Measurements from ENCODE around the gene ATF5.
"Not testable (repeated sequence)": the region's sequence is repeated elsewhere in the genome, so short reads cannot be mapped to it uniquely, and the experiment has no call there.

The ATF5 gene

DNA sequence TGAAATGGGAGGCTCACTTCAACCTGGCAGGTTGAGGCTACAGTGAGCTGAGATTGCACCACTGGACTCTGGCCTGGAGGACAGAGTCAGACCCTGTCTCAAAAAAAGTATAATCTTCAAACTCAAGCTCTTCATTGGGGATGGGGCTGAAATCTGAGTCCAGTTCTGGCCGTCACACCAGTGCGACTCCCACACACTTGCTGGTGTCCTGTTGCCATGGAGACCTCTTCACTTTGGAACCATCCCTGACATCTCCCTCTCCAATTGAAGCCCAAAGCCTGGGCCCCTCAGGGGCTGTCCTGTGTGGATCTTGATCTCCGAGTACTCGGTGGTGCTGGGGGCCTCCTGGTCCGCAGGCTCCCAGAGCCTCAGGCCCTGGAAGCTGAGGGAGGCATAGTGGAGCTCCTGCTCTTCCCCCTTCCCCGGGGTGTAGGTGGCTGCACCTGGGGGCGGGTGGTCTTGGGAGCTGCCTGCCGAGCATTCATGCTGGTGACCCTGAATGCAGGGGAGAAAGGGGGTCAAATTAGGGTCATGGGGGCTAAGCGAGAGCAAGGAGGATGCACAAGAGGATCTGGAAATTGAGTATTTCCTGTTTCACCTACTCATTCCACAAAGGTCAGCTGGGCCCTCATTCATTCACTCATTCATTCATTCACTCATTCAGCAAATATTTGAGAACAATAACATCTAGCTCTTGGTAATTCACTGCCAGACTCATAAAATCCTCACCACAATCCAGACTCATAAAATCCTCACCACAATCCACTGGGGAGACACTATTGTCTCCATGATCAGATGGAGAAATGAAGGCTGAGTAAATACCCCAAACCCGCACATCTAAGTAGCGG is 21.0 kb downstream of the ATF5 start:
- no peak for ATAC-seq

DNA sequence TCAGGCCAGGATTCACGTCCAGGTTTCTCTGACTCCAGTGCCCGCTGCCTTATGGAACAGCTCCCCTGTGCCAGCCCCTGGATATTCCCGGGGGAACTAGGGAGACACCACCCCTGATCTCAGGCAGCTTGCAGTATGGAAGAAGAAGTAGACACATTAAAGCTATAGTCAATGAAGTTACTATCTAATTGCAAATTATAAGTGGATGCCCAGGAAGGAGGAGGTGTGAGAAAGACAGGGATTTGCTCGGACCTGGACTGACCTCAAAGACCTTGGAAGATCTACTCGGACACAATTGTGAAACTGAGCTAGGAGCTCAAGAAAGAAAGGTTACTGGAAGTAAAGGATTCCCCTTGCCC is 21.6 kb downstream of the ATF5 start:
- ATAC-seq, result no peak

DNA sequence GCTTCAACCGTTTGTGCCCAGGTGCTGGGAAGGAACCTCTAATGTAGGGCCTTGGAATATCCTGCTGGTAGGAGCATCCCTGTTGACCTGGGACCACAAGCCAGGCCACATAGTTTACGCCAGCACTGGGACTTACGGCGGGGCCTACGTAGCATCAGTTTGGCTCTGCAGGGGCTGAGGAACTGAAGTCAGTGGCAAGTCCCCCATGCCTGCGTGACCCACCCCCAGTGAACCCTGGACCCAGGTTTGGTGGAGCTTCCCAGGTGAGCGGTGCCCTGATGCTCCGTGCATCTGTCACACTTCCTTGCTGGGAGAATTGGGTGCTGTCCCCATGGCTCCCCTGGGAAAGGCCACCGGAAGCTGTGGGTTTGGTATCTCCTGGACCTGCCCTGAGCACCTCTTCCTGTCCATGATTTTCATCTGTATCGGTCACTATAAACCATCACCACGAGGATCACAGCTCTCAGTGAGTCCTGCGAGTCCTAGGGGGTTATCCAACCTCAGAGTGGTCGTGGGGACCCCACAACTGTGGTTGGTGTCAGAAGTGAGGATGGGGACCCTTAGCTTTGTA is 22.0 kb downstream of the ATF5 start:
- no peak for ATAC-seq

DNA sequence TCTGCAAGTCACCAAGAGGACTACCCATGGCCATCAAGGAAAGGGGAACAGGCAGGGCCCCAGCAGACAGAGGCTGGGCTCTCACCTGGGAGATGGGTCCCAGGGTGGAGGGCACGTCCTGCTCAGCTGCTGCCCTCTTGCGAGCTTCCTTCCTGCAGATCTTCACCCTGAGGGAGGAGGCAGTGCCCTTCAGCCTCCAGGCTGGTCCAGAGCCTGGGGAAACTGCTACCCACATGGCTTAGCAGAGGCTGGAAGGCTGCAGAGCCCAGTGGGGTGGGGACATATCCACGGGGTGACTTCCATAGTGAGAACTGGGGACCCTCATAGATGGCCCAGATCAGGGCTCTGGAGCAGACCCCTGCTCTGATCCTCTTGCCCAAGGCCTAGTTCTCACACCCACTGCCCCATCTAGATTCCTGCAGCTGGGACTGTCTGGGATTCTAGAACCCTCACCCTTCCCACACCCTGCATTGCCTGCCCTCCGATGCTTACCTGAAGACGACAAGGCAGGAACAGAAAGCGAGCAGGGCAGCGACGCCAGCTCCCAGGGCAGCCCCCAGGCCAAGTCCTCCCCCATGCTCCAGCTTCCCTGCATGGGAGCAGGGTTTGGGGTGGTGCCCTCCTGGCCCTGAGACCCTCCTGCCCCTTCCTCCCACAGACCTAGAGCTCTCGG is 22.9 kb downstream of the ATF5 start:
- ATAC-seq, result no peak

DNA sequence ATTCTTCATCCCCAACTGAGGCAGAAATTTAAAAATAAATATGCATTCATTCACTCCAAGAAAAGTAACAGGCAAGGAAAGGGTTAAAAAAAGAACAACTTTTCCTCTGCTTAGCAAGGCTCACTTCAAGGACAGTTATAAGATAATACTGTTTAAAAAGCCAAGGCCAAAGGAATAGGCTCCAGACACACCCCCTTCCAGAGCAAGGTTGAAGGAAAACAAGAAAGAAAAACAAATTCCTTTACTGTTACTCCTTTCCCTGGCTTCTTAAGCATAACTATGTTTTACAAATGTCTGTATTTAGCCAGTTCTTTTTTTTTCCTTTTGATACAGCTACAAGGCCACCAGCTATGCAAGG is 23.5 kb downstream of the ATF5 start:
- ATAC-seq, result no peak

DNA sequence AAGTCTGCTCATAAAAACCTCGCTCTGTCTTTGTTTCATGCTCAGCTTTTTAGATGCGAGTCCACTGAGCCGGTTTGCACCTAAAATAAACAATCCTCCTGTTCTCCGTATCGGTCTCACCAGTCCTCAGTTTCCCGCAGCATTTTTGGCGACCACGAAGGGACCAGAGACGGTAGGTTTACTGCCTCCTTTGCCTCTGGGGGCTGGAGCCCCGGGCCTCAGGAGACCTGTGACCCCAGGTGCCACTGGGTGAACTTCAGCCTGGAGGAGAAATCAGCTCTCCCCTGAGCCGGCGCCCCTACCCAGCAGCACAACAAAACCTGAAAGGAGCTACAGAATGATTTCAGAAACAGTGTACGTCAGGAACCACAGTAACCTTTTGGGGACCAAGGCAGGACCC is 23.9 kb downstream of the ATF5 start:
- no peak for ATAC-seq

DNA sequence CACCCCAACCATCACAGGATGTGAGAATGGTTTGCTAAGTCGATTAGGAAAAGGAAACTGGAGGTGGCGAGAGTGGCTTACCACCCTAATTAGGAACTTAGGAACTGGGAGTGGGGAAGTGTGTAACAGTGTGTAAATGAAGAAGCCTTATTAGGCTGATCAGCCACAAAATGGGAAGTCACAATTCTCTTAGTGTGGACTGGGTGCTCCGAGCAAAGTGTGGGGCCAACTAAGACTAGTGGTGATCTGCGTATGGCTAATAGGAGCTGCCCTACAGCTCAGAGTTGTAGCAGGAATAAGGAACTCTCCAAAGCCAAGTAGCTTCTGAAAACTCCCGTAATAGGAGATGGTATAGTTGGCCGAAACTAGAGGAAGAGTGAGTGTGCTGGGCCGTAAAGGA is 24.4 kb downstream of the ATF5 start:
- ATAC-seq, result no peak

DNA sequence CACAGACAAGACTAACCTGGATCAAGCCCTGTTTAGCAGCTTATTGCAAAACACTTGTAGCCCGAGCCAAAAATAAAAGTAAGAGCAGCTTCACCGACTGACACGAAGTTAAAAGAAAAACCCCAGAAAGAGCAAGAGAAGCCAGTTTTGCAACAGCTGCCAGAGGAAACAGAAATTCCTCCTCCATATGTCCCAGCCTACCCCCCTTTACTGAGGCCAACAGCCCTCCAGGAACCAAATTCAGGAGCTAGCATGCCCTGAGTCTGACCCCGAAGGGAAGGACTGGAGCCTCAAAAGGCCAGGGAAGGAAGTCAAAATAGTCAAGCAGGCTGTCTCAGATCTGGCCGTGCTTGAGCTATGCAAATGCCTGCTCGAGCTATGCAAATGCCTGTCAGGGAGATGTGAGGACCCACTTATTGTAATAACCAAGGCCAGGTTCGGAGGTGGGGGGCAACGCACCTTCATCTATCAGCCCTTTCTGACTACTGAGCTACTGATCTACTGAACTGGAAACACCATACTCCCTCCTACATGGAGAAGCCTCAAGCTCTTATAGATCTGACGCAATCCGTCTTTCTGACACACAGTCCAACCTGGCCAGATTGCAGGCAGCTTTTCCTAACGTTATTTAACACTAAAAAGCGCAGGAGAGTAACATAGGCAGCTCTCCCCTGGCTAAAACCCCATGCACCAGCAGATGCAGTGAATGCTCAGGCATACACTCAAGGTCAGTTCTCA is 25.3 kb downstream of the ATF5 start:
- ATAC-seq, result no peak

DNA sequence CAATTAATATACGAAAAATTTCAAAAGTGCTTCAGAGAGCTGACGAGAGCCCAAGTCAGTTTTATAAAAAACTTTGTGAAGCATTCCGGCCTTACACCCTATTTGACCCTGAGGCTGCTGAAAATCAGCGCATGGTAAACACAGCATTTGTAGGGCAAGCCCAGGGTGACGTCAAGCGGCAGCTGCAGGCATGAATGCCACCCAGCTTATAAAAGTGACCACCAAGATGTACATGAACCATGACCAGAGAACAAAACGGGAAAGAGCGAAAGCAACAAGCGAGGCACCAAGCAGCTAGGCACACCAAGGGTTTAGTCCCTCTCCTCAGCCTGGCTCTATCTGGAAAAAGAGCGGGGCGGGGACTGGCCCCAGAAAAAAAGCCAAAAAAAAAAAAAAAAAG is 25.9 kb downstream of the ATF5 start:
- no peak for ATAC-seq

DNA sequence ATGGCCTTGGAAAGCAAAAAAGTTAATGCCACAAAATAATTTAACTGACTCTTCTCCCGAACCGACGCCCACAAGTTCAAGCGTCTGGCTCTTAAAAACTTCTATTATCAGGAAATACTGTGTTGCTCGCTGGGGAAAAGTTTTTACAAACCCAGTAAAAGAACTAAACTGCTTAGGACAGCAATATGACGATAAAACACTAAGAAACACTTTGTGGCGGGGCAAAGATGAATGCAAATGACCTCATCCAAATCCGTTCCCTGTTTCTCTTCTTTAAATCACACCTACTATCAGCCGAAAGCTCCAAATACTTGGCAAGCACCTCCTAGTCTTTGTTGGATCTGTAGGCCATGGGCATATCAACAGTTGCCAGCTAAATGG is 27.1 kb downstream of the ATF5 start:
- no peak for ATAC-seq

DNA sequence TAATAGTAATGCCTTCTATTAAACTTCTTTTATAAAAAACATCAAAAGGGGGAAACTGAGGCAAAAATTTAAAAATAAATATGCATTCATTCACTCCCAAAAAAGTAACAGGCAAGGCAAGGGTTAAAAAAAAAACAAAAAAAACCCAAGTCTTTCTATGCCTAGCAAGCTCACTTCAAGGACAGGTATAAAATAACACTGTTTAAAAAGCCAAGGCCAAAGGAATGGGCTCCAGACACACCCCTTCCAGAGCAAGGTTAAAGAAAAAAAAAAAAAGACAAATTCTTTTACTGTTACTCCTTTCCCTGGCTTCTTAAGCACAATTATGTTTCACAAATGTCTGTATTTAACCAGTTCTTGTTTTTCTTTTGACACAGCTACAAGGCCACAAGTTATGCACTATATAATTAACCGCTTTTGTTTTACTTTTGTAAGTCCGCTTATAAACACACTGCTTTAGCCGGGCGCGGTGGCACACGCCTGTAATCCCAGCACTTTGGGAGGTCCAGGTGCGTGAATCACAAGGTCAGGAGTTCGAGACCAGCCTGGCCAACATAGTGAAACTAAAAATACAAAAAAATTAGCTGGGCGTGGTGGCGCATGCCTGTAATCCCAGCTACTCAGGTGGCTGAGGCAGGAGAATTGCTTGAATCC is 28.4 kb downstream of the ATF5 start:
- ATAC-seq, result no peak

DNA sequence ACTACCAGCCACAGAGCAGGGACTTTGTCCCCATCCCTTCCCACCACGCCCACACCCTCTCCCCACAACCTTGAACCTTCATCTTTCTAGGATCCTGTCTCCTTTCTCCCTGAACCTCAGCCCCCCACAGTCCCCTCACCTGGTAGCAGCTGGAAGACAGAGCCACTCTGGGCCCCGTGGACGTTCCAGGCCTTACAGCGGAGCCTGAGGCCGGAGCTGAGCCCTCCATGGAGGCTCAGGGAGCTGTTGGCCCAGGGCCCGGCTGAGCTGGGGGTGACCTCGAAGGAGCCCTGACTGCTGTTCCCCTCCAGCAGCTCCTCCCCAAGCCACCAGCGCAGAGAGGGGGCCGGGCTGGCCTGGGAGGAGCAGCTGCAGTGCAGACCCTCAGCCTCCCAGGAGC is 29.1 kb downstream of the ATF5 start:
- ATAC-seq, result not testable (repeated sequence)

DNA sequence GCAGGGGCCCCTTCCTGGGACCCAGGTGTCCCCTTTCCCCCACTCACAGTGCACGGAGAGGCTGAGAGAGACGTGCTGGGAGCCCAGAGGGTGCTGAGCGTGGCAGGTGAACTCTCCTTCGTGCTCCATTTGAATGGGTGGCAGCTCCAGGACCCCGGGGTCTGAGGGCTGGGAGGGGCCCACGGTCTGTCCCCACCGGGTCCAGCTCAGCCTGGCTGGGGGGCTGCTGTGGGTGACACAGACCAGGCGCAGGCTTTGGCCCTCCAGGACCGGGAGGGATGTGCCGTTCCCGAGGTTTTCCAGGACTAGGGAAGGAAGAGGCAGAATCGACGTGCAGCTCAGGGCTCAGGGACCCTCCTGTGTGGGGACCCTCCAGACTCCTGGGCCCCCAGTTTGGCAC is 29.6 kb downstream of the ATF5 start:
- not testable (repeated sequence) for ATAC-seq

DNA sequence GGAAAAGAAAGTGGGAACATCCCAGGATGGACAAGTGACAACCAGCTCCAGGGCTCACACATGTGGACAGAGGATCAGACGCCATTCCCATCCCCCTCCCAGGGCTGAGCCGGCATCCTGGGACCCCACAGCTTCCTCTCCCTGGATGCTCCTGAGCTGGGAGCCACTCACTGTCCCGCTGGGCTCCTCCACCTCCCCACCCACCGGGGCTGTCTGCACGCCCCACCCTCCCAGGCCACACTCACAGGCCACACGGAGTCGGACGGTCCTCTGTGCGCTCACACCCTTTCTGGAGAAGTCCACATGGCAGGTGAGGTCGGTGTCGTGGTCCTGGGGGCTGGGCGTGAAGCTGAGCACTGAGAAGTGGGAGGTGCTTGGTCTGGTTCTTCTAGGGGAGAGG is 30.9 kb downstream of the ATF5 start:
- ATAC-seq, result not testable (repeated sequence)

DNA sequence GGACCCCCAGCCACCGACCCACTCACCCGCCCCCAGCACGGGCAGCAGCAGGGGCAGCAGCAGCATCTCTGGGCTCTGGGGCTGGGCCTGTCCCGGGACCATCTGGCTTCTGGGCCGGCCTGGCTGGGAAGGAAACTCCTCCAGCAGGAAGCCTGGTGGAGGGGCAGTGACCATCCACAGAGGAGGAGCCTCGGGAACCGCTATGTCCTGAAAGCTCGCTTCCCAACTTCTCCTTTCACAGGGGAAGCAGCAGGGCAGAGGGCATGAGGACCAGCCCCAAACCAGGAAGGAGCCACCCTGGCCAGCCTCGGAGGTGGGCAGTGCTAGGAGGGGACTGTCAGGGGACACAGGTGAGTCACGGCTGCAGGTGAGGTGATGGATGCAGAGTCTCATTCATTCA is 32.0 kb downstream of the ATF5 start, which contains the start of gene SIGLEC11:
Gene SIGLEC11 (minus strand): TSS at position 193 of the 400 bp plus-strand sequence. CDS start 91 bp downstream, at position 102.
- ATAC-seq, result not testable (repeated sequence)

DNA sequence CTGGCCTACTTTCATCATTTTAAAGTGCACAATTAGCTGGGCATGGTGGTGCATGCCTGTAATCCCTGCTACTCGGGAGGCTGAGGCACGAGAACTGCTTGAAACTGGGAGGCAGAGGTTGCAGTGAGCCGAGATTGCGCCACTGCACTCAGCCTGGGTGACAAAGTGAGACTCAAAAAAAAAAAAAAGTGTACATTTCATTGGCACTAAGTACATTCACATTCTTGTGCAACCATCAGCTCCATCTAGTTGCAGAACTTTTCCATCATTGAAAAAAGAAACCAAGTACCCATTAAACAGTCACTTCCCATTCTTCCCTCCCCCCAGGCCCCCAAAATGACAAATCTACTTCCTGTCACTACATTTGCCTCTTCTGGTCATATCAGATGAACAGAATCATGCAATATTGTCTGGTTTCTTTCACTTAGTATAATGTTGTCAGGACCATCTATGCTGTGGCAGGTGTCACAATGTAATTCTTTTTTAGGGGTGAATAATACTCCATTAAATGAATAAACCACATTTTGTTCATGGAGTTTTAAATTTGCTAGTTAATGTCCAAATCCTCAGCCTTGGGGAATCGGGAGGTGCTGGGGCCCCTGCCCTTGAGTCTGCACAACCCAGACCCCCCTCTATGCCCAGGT is 39.4 kb downstream of the ATF5 start:
- ATAC-seq, result no peak

DNA sequence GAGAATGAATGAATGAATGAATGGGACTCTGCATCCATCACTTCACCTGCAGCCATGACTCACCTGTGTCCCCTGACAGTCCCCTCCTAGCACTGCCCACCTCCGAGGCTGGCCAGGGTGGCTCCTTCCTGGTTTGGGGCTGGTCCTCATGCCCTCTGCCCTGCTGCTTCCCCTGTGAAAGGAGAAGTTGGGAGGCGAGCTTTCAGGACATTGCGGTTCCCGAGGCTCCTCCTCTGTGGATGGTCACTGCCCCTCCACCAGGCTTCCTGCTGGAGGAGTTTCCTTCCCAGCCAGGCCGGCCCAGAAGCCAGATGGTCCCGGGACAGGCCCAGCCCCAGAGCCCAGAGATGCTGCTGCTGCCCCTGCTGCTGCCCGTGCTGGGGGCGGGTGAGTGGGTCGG is 40.4 kb downstream of the ATF5 start:
- ATAC-seq, result not testable (repeated sequence)

DNA sequence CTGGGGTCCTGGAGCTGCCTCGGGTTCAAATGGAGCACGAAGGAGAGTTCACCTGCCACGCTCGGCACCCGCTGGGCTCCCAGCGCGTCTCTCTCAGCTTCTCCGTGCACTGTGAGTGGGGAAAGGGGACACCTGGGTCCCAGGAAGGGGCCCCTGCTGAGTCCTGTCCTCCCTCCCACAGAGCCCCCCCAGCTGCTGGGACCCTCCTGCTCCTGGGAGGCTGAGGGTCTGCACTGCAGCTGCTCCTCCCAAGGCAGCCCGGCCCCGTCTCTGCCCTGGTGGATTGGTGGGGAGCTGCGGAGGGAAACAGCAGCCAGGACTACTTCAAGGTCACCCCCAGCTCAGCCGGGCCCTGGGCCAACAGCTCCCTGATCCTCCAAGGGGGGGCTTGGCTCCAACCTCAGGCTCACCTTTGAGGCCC is 43.0 kb downstream of the ATF5 start:
- no peak for ATAC-seq

DNA sequence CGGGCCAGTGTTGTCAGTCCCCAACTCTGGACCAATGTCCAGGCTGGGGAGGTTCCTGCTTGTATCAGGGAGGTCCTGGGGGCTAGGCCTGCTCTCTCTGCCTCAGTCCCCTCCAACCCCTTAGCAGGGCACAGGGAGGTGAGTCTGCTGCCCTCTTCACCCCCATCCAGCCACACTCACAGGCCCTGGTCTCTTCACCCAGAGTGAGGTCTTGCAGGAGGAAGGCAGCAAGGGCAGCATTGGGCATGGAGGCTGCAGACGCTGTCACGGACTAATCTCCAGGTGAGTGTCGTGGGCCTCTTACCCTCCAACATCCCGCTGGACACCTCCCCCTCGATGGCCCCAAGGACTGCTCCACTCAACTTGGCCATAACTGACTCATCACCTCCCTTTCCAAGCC is 43.8 kb downstream of the ATF5 start:
- no peak for ATAC-seq

DNA sequence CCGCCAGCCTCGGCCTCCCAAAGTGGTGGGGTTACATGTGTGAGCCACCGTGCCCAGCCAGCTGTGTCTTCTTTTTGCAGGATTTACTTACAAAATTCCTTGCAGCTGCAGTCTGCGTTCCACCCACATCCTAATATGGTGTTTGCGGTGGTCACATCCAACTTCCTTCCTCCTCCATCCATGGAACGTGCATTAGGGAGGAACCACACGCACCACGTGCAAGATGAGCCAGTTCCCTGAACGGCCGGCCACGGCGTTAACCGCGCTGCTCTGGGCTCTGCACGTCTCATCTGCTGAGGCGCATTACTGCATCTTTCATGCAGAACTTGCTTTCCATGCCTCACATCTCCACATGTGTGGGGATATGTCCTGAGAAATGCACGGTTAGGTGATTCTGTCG is 45.0 kb downstream of the ATF5 start:
- no peak for ATAC-seq

DNA sequence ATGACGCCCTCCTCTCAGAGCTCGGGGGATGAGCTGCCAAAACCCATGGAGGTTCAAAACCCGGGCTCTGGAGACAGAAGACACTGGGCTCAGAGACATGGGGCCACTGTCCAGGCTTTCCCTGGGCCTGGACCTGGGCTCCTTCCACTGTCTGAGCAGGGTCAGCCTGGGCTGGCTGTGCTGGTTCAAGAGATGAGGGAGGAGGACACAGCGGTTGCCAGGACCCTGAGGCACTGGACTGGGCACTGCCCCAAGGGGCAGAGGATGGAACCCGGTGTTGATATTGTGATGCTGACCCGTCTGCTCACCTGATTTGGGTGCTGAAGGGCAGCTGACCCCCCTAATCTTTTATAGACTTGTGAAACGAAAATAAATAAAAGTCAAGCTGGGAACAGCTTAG is 46.0 kb downstream of the ATF5 start:
- no peak for ATAC-seq

DNA sequence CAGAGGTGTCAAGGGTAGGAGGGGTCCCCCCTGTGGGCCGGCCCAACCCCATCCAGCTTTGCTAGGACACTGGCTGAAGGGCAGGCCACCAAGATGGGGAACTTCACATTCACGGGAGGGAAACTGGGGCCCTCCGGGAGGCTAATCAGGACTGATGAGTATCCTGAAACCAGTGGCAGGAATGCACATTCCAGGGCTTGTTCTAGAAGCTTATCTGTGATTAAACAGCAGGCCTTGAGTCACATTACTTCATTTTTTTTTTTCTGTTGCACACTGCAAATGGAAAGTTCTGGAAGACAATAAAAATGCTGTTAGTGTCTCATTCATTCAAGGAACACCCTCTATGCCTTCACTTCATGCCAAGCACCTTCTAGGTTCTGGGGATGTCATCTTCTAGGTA is 47.5 kb downstream of the ATF5 start:
- no peak for ATAC-seq
